Smooth muscle cell (in vitro differentiated cells): Measurements from ENCODE around the gene PITX3. TPM values are rescaled to one million over a fixed set of nuclear protein-coding genes. Genes with fewer than 3 reads are reported as not detected.

Experiments used
- DNase-seq: peaks from one replicate; lab custom pipeline; 2025; ENCODE audit not compliant: unreplicated experiment; lab: John Stamatoyannopoulos, UW
- H2AFZ ChIP-seq: fragments of 200-600 bp; sonication (generic); 2 replicates; pipeline ENCODE4 v1.6.0; 2016; ENCODE audit warnings: antibody characterized with exemption, low read depth, mild to moderate bottlenecking
- H3F3A ChIP-seq: fragments of 200-600 bp; sonication (generic); 2 replicates; pipeline ENCODE4 v1.6.0; 2017; ENCODE audit warnings: antibody characterized with exemption, low read depth
- H3K27ac ChIP-seq: fragments of 200-600 bp; sonication (generic); 2 replicates; pipeline ENCODE4 v1.5.1; 2016; ENCODE audit warnings: low read depth, mild to moderate bottlenecking
- H3K27me3 ChIP-seq: fragments of 200-600 bp; sonication (generic); 2 replicates; pipeline ENCODE4 v1.6.1; 2016; ENCODE audit warnings: low read depth, mild to moderate bottlenecking
- H3K36me3 ChIP-seq: fragments of 200-600 bp; sonication (generic); 2 replicates; pipeline ENCODE4 v1.5.1; 2016; ENCODE audit warnings: low read depth
- H3K4me1 ChIP-seq: fragments of 200-600 bp; sonication (generic); 2 replicates; pipeline ENCODE4 v1.5.1; 2016; ENCODE audit warnings: low read depth
- H3K4me2 ChIP-seq: fragments of 200-600 bp; sonication (generic); 2 replicates; pipeline ENCODE4 v1.6.0; 2016; ENCODE audit warnings: mild to moderate bottlenecking
- H3K4me3 ChIP-seq: fragments of 200-600 bp; sonication (generic); 2 replicates; pipeline ENCODE4 v1.5.1; 2016; ENCODE audit warnings: mild to moderate bottlenecking
- H3K79me2 ChIP-seq: fragments of 200-600 bp; sonication (generic); 2 replicates; pipeline ENCODE4 v1.6.0; 2016; ENCODE audit warnings: low read depth, mild to moderate bottlenecking
- H3K9ac ChIP-seq: fragments of 200-600 bp; sonication (generic); 2 replicates; pipeline ENCODE4 v1.6.0; 2016; ENCODE audit warnings: low read depth
- H3K9me3 ChIP-seq: fragments of 200-600 bp; sonication (generic); replicated peaks from 2 replicates; pipeline ENCODE4 v1.5.1; 2016; ENCODE audit warnings: low read depth
- H4K20me1 ChIP-seq: fragments of 200-600 bp; sonication (generic); 2 replicates; pipeline ENCODE4 v1.6.0; 2016; ENCODE audit warnings: low read depth
- CTCF ChIP-seq: fragments of 200-600 bp; sonication (generic); IDR thresholded peaks from 2 replicates; pipeline ENCODE4 v1.5.1; 2017; ENCODE audit warnings: borderline replicate concordance, mild to moderate bottlenecking, antibody characterized with exemption; ENCODE audit not compliant: insufficient read depth, poor library complexity, severe bottlenecking
- WGBS: methylation state at CpG from one replicate; pipeline ENCODE4 v1.1.7; 2016; ENCODE audit warnings: low lambda C conversion rate; 5-methylcytosine and 5-hydroxymethylcytosine counted together
- polyA plus RNA-seq: library from polyadenylated mRNA; unstranded; fragments of >200 nt; fragmentation: Nextera tagmentation; extraction: Ambion mirVana; gene quantifications from 2 replicates; pipeline ENCODE4 v1.2.1, GENCODE V29; 2016
- total RNA-seq: library from RNA; depleted of rRNA; stranded (reverse); fragments of >200 nt; gene quantifications from 2 replicates; pipeline ENCODE4 v1.2.3, GENCODE V29; 2014

PITX3 gene
- total and polyA plus RNA-seq, 2 experiments from 2014 or later, result 2.0 TPM; not detected in 1

DNA sequence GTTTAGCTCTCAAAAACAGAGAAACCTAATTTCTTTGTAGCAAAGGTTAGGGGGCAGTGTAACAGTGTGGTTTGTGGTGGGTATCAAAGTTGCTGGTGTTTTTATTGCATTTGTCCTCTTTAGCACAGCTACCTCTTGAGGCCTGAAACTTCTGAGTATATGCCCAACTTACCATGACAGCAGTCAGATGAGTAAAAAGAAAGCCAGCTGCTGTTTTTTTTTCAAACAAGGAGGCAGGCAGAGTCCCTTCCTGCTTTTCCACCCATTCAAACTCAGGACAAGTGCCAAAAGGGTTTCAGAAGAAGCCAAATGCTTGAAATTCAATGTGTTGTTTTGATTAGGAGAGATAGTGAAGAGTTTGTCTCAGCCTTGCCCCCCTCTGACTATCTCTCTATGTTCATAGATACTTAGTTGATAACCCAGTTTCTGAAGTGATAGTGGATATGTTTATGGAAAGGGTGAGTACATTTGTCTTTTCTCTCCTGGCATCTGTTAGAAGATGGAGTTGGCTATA is 27.1 kb upstream of the PITX3 start:
- Histone ChIP-seq H2AFZ (no peak overlapping the region), H4K20me1 (peaks cover 100% of the 10 kb centered on the region), H3K4me1 (no peaks in the 10 kb centered on the region), H3K79me2 (peaks cover 92% of the 10 kb centered on the region), H3K9ac (no peak overlapping the region), H3K27ac (peak overlapping the region; percentile 24), H3K4me2 (no peak overlapping the region), H3K4me3 (no peak overlapping the region), H3K27me3 (no peaks in the 10 kb centered on the region), H3F3A (no peaks in the 10 kb centered on the region), H3K9me3 (no peaks in the 10 kb centered on the region), H3K36me3 (no peaks in the 10 kb centered on the region)
- no peak for DNase-seq
- TF ChIP-seq CTCF, result no peak

DNA sequence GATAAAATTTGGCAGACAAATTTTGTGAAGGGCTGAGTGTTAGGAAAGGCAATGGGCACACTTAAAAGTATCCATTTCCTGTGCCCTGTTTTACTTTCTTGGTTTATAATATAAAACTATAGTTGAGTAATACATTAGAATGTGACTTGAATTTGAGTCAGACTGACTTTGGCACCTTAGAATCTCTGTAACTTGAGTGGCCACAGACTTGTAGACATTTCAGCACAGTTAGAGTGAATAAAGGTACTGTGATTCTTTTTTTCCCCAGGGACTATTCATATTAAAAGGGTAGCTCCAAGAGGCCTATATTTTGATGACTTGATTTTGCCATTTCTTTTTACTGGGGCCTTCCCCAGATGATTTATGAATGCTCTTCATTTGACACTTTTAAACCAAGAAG is 26.4 kb upstream of the PITX3 start:
- no peaks in the 10 kb centered on the region for H3K9me3 ChIP-seq
- H2AFZ ChIP-seq, result no peak overlapping the region
- no peaks in the 10 kb centered on the region for H3F3A ChIP-seq
- H3K9ac ChIP-seq, result no peak overlapping the region
- no peaks in the 10 kb centered on the region for H3K4me1 ChIP-seq
- peaks cover 92% of the 10 kb centered on the region for H3K79me2 ChIP-seq
- DNase-seq, result no peak
- peaks cover 100% of the 10 kb centered on the region for H4K20me1 ChIP-seq
- no peak overlapping the region for H3K27ac ChIP-seq
- H3K36me3 ChIP-seq, result no peaks in the 10 kb centered on the region
- no peak overlapping the region for H3K4me2 ChIP-seq
- no peak for TF ChIP-seq CTCF
- H3K27me3 ChIP-seq, result no peaks in the 10 kb centered on the region
- no peak overlapping the region for H3K4me3 ChIP-seq

DNA sequence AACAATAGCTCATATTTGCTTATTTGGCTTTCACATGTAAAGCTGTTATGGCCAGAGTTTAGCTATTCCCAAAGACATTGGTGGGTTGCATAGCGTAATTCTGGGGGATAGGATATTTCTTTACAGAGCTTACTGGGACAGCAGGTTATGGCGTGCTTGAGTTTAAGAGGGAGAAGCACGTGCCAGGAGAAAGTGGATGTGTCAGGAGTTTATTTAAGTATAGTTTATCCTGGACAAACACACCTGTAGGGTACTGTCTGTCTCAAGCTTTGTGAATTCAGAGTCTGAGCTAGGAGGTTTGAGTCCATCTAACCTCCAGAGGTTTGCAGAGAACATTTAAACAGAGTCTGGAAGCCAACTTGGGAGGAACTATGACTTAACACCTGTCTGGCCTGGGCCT is 25.4 kb upstream of the PITX3 start:
- DNase-seq, result no peak
- Histone ChIP-seq H4K20me1 (peaks cover 100% of the 10 kb centered on the region), H3F3A (no peaks in the 10 kb centered on the region), H3K4me2 (no peak overlapping the region), H3K4me3 (no peak overlapping the region), H3K79me2 (peaks cover 92% of the 10 kb centered on the region), H3K4me1 (no peaks in the 10 kb centered on the region), H3K9ac (no peak overlapping the region), H2AFZ (no peak overlapping the region), H3K27me3 (no peaks in the 10 kb centered on the region), H3K27ac (no peak overlapping the region), H3K9me3 (no peaks in the 10 kb centered on the region), H3K36me3 (peaks cover 6% of the 10 kb centered on the region)
- WGBS, result 94% methylated on average over 3 of the region's 3 CpGs
- no peak for TF ChIP-seq CTCF

DNA sequence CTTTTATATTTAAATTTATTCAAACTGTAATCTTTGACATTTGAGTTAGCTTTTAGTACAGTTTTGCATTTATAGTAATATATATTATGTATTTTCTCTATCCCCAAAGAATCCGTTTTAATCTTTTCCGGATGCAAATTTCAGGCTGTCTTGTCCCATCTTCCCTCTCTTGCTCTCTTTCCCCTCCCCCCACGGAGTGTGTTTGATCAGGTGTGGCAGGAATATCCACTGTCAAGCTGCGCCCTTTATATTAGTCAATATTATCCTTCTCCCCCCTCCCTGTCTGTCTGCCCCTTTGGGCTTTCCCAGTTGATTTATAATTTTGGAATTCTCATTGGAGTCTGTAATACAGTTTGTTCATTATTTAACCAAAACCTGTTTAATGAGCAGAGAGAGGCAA is 23.1 kb upstream of the PITX3 start:
- Histone ChIP-seq H3K27ac (no peak overlapping the region), H3K4me2 (no peak overlapping the region), H3K4me1 (no peaks in the 10 kb centered on the region), H2AFZ (no peak overlapping the region), H3K4me3 (no peak overlapping the region), H3K9ac (no peak overlapping the region), H3K27me3 (no peaks in the 10 kb centered on the region), H3F3A (peaks cover under 1% of the 10 kb centered on the region), H4K20me1 (peaks cover 100% of the 10 kb centered on the region), H3K9me3 (no peaks in the 10 kb centered on the region), H3K79me2 (peaks cover 80% of the 10 kb centered on the region), H3K36me3 (peaks cover 14% of the 10 kb centered on the region)
- WGBS, result 93% methylated on average over 4 of the region's 4 CpGs
- TF ChIP-seq CTCF, result no peak
- DNase-seq, result no peak
